Right ventricle myocardium inferior (tissue), 1 donor: ENCODE data around the gene NPAS2. TPM values are rescaled to one million over a fixed set of nuclear protein-coding genes. Genes with fewer than 3 reads are reported as not detected.

ENCODE experiments used
- ATAC-seq: fragments of 200-7000 bp; cut with Tn5 transposase; one replicate; pipeline ENCODE4 v1.9.1; 2020; ENCODE audit warnings: mild to moderate bottlenecking, moderate library complexity
- DNase-seq: peaks from one replicate; pipeline ENCODE4 v3.0.0; 2021; ENCODE audit errors: missing footprints
- intact Hi-C: fragments of 100-400 bp; cut with DNase I; formaldehyde crosslinking; loops from one replicate; pipeline ENCODE4 v1.11.0; 2022
- total RNA-seq: library from RNA; stranded (reverse); fragmentation: NEBNext Ultra II Directional; extraction: Animal tissue kit (Norgen Biotek cat#: 25700); gene quantifications from one replicate; pipeline ENCODE4 v1.2.1, GENCODE V29; 2021
- donor health status: DM: no; HTN: yes; CAD: no; lungs with severe emphysema.

The NPAS2 gene
- total RNA-seq, 1 donor from 2014 or later, result 38.0 TPM

- ATAC-seq (no peak), DNase-seq (no peak)
- intact Hi-C loops, result no loop called here
These were observed 182.8 kb downstream of the NPAS2 start for GRCh38 chr2:101002562-101003277.

- intact Hi-C loops, result no loop called here
- no peak for DNase-seq
- ATAC-seq, result no peak
These were observed 183.4 kb downstream of the NPAS2 start for GRCh38 chr2:101003278-101003775.

GRCh38 chr2:101004620-101005325 is 184.8 kb downstream of the NPAS2 start:
- ATAC-seq, result no peak
- no peak for DNase-seq
- intact Hi-C loops, result no loop called here

- DNase-seq, result no peak
- no peak for ATAC-seq
- intact Hi-C loops, result no loop called here
These were observed 186.3 kb downstream of the NPAS2 start for GRCh38 chr2:101006065-101006715.

- ATAC-seq (no peak), DNase-seq (no peak)
- intact Hi-C loops, result no loop called here
These were observed 187.7 kb downstream of the NPAS2 start for GRCh38 chr2:101007415-101008345.

- intact Hi-C loops, result no loop called here
- no peak for ATAC-seq
- no peak for DNase-seq
These were observed 191.2 kb downstream of the NPAS2 start for GRCh38 chr2:101011152-101011551.

- ATAC-seq (no peak), DNase-seq (no peak)
- intact Hi-C loops, result loop anchor here (1.0 to 2.0 kb wide), 2 partner anchors 140 to 193 kb away; no protein-coding TSS in a partner anchor
These were observed 192.2 kb downstream of the NPAS2 start for GRCh38 chr2:101012054-101012705.

- ATAC-seq, result no peak
- intact Hi-C loops, result loop anchor here (1.0 to 2.0 kb wide), 2 partner anchors 140 to 192 kb away; no protein-coding TSS in a partner anchor
- no peak for DNase-seq
These were observed 192.8 kb downstream of the NPAS2 start for GRCh38 chr2:101012706-101013181.

- intact Hi-C loops, result no loop called here
- no peak for ATAC-seq
- DNase-seq, result no peak
These were observed 194.4 kb downstream of the NPAS2 start for GRCh38 chr2:101014264-101014857.

- ATAC-seq (no peak), DNase-seq (no peak)
- intact Hi-C loops, result no loop called here
These were observed 197.4 kb downstream of the NPAS2 start for GRCh38 chr2:101017371-101017770.

- ATAC-seq, result no peak
- intact Hi-C loops, result no loop called here
These were observed 199.0 kb downstream of the NPAS2 start for GRCh38 chr2:101018934-101019333.

GRCh38 chr2:101022221-101022620 is 202.3 kb downstream of the NPAS2 start:
- DNase-seq, result no peak
- intact Hi-C loops, result no loop called here
- no peak for ATAC-seq

More at GRCh38 chr2:101018934-101019333, 199.0 kb downstream of the NPAS2 start:
- no peak for DNase-seq

- ATAC-seq (no peak), DNase-seq (no peak)
- intact Hi-C loops, result no loop called here
These were observed 203.6 kb downstream of the NPAS2 start for GRCh38 chr2:101023327-101024107.

- intact Hi-C loops, result no loop called here
These were observed 205.6 kb downstream of the NPAS2 start for GRCh38 chr2:101025561-101025960.

GRCh38 chr2:101026253-101026701 is 206.3 kb downstream of the NPAS2 start:
- intact Hi-C loops, result no loop called here
- DNase-seq, result no peak
- no peak for ATAC-seq

More at GRCh38 chr2:101025561-101025960, 205.6 kb downstream of the NPAS2 start:
- ATAC-seq, result no peak
- no peak for DNase-seq

- DNase-seq (no peak), ATAC-seq (no peak)
- intact Hi-C loops, result no loop called here
These were observed 207.1 kb downstream of the NPAS2 start for GRCh38 chr2:101026923-101027469.
